B cell (primary cell): Measurements from ENCODE around the gene TBKBP1. TPM values are rescaled to one million over a fixed set of nuclear protein-coding genes. Genes with fewer than 3 reads are reported as not detected.

ENCODE experiments used
- ATAC-seq: fragments of 200-7000 bp; cut with Tn5 transposase; one replicate; pipeline ENCODE4 v1.10.0; 2021; ENCODE audit warnings: low read depth, mild to moderate bottlenecking, moderate number of reproducible peaks, moderate library complexity
- CTCF ChIA-PET: fragments of 350-600 bp; sonication (Branson Sonifier 250); formaldehyde crosslinking; loops from one replicate; lab custom pipeline; 2021; ENCODE audit warnings: antibody characterized with exemption, inconsistent platforms; lab: Charles Lee
- POLR2A ChIA-PET: fragments of 350-600 bp; sonication (Branson Sonifier 250); formaldehyde crosslinking; loops from one replicate; lab custom pipeline; 2021; ENCODE audit warnings: antibody characterized with exemption; lab: Charles Lee
- DNase-seq: peaks from one replicate; pipeline ENCODE4 v3.0.0; 2013
- H2AFZ ChIP-seq: 2 replicates; pipeline ENCODE4 v1.6.1; 2012; ENCODE audit warnings: mild to moderate bottlenecking, low read depth, low read length; ENCODE audit not compliant: insufficient read depth, poor library complexity, severe bottlenecking
- H3K27ac ChIP-seq, 2 donors: 1 replicate in 1 of 2; 2 replicates in 1 of 2; pipeline ENCODE4 v1.5.1; 2012 to 2013; ENCODE audit warnings: low read length in 2 of 2, mild to moderate bottlenecking in 2 of 2, moderate library complexity in 1 of 2
- H3K27me3 ChIP-seq, 4 experiments: fragments of 200-600 bp in 1 of 4; sonication (generic) in 1 of 4; replicated peaks in 1 of 4; 1 replicate in 2 of 4; 2 replicates in 2 of 4; pipeline versions ENCODE4 v1.6.1 to v1.7.0; 2013 to 2016; ENCODE audit warnings: low read length in 3 of 4, mild to moderate bottlenecking in 2 of 4, mixed read lengths in 1 of 4, moderate library complexity in 1 of 4; ENCODE audit not compliant: insufficient read depth in 4 of 4, control insufficient read depth in 3 of 4; ENCODE audit errors: control extremely low read depth in 1 of 4
- H3K36me3 ChIP-seq, 2 experiments: replicated peaks in 1 of 2; 1 replicate in 1 of 2; 2 replicates in 1 of 2; pipeline versions ENCODE4 v1.6.1 to v1.7.1; 2013; ENCODE audit warnings: low read length in 1 of 2; ENCODE audit not compliant: insufficient read depth in 2 of 2, control insufficient read depth in 1 of 2; ENCODE audit errors: control extremely low read depth in 1 of 2, extremely low read depth in 1 of 2
- H3K4me1 ChIP-seq, 2 donors: fragments of 200-600 bp in 1 of 2; sonication (generic) in 1 of 2; 1 replicate in 1 of 2; 2 replicates in 1 of 2; pipeline versions ENCODE4 v1.5.1 to v1.6.1; 2013 to 2017; ENCODE audit warnings: low read length in 2 of 2; ENCODE audit not compliant: control insufficient read depth in 2 of 2, insufficient read depth in 2 of 2
- H3K4me2 ChIP-seq: replicated peaks from 2 replicates; pipeline ENCODE3; 2012; ENCODE audit warnings: mild to moderate bottlenecking, low read depth, low read length; ENCODE audit not compliant: poor library complexity, severe bottlenecking
- H3K4me3 ChIP-seq, 5 experiments: fragments of 200-600 bp in 1 of 5; sonication (generic) in 1 of 5; 1 replicate in 3 of 5; 2 replicates in 2 of 5; pipeline versions ENCODE4 v1.5.1 to v1.7.0; 2011 to 2016; ENCODE audit warnings: low read length in 4 of 5, mild to moderate bottlenecking in 4 of 5, low read depth in 2 of 5, control low read depth in 1 of 5, moderate library complexity in 1 of 5; ENCODE audit not compliant: insufficient read depth in 1 of 5; ENCODE audit errors: control extremely low read depth in 1 of 5, extremely low read depth in 1 of 5
- H3K79me2 ChIP-seq: fragments of 200-600 bp; sonication (generic); one replicate; pipeline ENCODE4 v1.6.0; 2016; ENCODE audit warnings: low read length; ENCODE audit not compliant: control insufficient read depth, insufficient read depth
- H3K9ac ChIP-seq: fragments of 200-600 bp; sonication (generic); 2 replicates; pipeline ENCODE4 v1.6.1; 2017; ENCODE audit warnings: mild to moderate bottlenecking, low read length, moderate library complexity
- H3K9me3 ChIP-seq, 3 donors: one replicate each; pipeline versions ENCODE4 v1.6.1 to v1.7.1; 2013; ENCODE audit warnings: low read length in 2 of 3; ENCODE audit not compliant: control insufficient read depth in 2 of 3, insufficient read depth in 1 of 3; ENCODE audit errors: control extremely low read depth in 1 of 3
- H4K20me1 ChIP-seq: 2 replicates; pipeline ENCODE4 v1.6.0; 2012; ENCODE audit warnings: mild to moderate bottlenecking, low read length; ENCODE audit not compliant: insufficient read depth, control insufficient read depth, poor library complexity, severe bottlenecking
- H3K27ac Mint-ChIP-seq: one replicate; pipeline ENCODE4 v1.8.0; 2021; ENCODE audit warnings: mixed read lengths
- H3K27me3 Mint-ChIP-seq: one replicate; pipeline ENCODE4 v1.8.0; 2021; ENCODE audit warnings: mixed read lengths
- H3K4me1 Mint-ChIP-seq: one replicate; pipeline ENCODE4 v1.8.0; 2021; ENCODE audit warnings: mixed read lengths
- H3K4me3 Mint-ChIP-seq: one replicate; pipeline ENCODE4 v1.8.0; 2021; ENCODE audit warnings: mixed read lengths
- H3K9me3 Mint-ChIP-seq: one replicate; pipeline ENCODE4 v1.8.0; 2022; ENCODE audit warnings: mixed read lengths; ENCODE audit not compliant: insufficient read depth
- EZH2 ChIP-seq: IDR thresholded peaks from 2 replicates; pipeline ENCODE4 v1.6.1; 2012; ENCODE audit warnings: borderline replicate concordance, low read depth, mild to moderate bottlenecking, moderate library complexity, low read length; ENCODE audit not compliant: insufficient read depth, poor library complexity, severe bottlenecking
- WGBS: methylation state at CpG from one replicate; pipeline ENCODE4 v1.1.5; 2013; ENCODE audit warnings: missing lambda C conversion rate; ENCODE audit not compliant: insufficient coverage; 5-methylcytosine and 5-hydroxymethylcytosine counted together
- intact Hi-C: fragments of 100-400 bp; cut with micrococcal nuclease; formaldehyde crosslinking; loops from one replicate; pipeline ENCODE4 v1.10.0; 2022
- polyA plus RNA-seq: library from polyadenylated mRNA; depleted of rRNA; stranded (reverse); fragments of >200 nt; gene quantifications from 2 replicates; pipeline ENCODE4 v1.2.3, GENCODE V29; 2012
- total RNA-seq, 2 donors: library from RNA; stranded (reverse); fragments of 120-200 nt in 1 of 2; gene quantifications; 1 replicate in 1 of 2; 2 replicates in 1 of 2; pipeline versions ENCODE4 v1.2.3 to v1.2.4, GENCODE V29; 2013 to 2022
- TF ChIP-seq, protein P1 (sequence below): fragments of 200-600 bp; IDR thresholded peaks from one replicate; pipeline ENCODE4 v1.8.0; 2022; ENCODE audit warnings: antibody characterized with exemption, mild to moderate bottlenecking

The TBKBP1 gene
- total and polyA plus RNA-seq, 2 donors (not counting 1 experiment from before 2014, with no cell fraction given): 6.6 to 8.4 TPM

DNA sequence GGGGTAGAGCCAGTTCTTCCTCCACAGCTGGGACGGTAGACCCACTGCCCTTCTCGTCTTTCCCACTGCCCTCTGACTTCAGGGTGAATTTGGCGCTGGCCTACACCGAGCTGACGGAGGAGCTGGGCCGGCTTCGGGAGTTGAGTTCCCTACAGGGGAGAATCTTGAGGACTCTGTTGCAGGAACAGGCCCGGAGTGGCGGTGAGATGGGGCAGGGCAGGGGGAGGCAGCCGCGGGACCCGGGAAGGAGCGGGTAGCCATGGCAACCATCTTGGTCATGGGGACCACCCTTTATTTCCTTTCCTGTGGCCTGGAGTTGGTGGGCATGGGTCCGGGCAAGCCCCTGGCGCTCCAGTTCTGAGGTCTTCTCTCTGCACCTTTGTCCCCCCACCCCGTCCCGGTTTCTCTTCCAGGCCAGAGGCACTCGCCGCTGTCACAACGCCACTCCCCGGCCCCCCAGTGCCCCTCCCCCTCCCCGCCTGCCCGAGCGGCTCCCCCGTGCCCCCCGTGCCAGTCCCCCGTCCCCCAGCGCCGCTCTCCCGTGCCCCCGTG is 14.4 kb downstream of the TBKBP1 start:
- H3K27me3 Mint-ChIP-seq: no peaks in the 10 kb centered on the region
- WGBS: 96% methylated on average over 15 of the region's 31 CpGs
- Histone ChIP-seq H3K4me1 (peaks cover 58 to 66% of the 10 kb centered on the region in 2 donors), H3K79me2 (no peaks in the 10 kb centered on the region), H2AFZ (no peak overlapping the region), H3K4me2 (no peak overlapping the region), H3K4me3 (no peak overlapping the region), H3K27ac (no peak overlapping the region), H4K20me1 (no peaks in the 10 kb centered on the region), H3K36me3 (no peaks in the 10 kb centered on the region), H3K9ac (no peak overlapping the region), H3K27me3 (no peaks in the 10 kb centered on the region), H3K9me3 (no peaks in the 10 kb centered on the region)
- TF ChIP-seq, protein P1, sequence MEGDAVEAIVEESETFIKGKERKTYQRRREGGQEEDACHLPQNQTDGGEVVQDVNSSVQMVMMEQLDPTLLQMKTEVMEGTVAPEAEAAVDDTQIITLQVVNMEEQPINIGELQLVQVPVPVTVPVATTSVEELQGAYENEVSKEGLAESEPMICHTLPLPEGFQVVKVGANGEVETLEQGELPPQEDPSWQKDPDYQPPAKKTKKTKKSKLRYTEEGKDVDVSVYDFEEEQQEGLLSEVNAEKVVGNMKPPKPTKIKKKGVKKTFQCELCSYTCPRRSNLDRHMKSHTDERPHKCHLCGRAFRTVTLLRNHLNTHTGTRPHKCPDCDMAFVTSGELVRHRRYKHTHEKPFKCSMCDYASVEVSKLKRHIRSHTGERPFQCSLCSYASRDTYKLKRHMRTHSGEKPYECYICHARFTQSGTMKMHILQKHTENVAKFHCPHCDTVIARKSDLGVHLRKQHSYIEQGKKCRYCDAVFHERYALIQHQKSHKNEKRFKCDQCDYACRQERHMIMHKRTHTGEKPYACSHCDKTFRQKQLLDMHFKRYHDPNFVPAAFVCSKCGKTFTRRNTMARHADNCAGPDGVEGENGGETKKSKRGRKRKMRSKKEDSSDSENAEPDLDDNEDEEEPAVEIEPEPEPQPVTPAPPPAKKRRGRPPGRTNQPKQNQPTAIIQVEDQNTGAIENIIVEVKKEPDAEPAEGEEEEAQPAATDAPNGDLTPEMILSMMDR: no peak
- TF ChIP-seq EZH2: no peak
- intact Hi-C loops: no loop called here
- no peak for DNase-seq
- no peaks in the 10 kb centered on the region for H3K9me3 Mint-ChIP-seq
- CTCF ChIA-PET: interaction anchor here (0.9 to 2.6 kb wide), 5 partner anchors 8 to 24 kb away, joined by 3 to 13 read pairs (median 4); partner anchors contain the start of gene TBX21
- POLR2A ChIA-PET: interaction anchor here (0.6 kb wide), 1 partner anchor 9 kb away, joined by 5 read pairs; no protein-coding TSS in a partner anchor
- no peak overlapping the region for H3K27ac Mint-ChIP-seq
- ATAC-seq: no peak
- H3K4me3 Mint-ChIP-seq: no peak overlapping the region
- H3K4me1 Mint-ChIP-seq: peaks cover 62% of the 10 kb centered on the region

DNA sequence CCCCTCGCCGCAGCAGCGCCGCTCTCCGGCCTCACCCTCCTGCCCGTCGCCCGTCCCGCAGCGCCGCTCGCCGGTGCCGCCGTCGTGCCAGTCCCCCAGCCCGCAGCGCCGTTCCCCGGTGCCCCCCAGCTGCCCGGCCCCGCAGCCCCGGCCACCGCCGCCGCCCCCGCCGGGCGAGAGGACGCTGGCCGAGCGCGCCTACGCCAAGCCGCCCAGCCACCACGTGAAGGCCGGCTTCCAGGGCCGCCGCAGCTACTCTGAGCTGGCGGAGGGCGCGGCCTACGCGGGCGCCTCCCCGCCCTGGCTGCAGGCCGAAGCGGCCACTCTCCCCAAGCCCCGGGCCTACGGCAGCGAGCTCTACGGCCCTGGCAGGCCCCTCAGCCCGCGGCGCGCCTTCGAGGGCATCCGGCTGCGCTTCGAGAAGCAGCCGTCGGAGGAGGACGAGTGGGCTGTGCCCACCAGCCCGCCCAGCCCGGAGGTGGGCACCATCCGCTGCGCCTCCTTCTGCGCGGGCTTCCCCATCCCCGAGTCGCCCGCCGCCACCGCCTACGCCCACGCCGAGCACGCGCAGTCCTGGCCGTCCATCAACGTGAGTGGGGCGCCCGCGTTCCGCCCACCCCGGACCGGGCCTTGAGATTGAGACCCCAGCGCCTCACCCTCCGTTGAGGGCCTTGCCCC is 15.0 kb downstream of the TBKBP1 start:
- no peak for DNase-seq
- Histone ChIP-seq H3K9ac (no peak overlapping the region), H3K36me3 (no peaks in the 10 kb centered on the region), H3K27ac (no peak overlapping the region), H2AFZ (no peak overlapping the region), H3K4me3 (no peak overlapping the region), H3K9me3 (no peaks in the 10 kb centered on the region), H3K27me3 (no peaks in the 10 kb centered on the region), H3K4me1 (peaks cover 58 to 66% of the 10 kb centered on the region in 2 donors), H3K4me2 (no peak overlapping the region), H3K79me2 (no peaks in the 10 kb centered on the region), H4K20me1 (no peaks in the 10 kb centered on the region)
- POLR2A ChIA-PET: no interaction called here
- WGBS: 99% methylated on average over 76 of the region's 89 CpGs
- Mint-ChIP-seq H3K4me1 (peaks cover 62% of the 10 kb centered on the region), H3K27me3 (no peaks in the 10 kb centered on the region), H3K9me3 (no peaks in the 10 kb centered on the region), H3K27ac (no peak overlapping the region), H3K4me3 (no peak overlapping the region)
- intact Hi-C loops: no loop called here
- CTCF ChIA-PET: interaction anchor here (1.0 to 2.0 kb wide), 3 partner anchors 8 to 22 kb away, joined by 3 to 13 read pairs (median 4); no protein-coding TSS in a partner anchor
- no peak for TF ChIP-seq EZH2
- TF ChIP-seq, protein P1: no peak
- ATAC-seq: no peak
